ENCODE measurements around the gene ATCAY.
A peak's percentile ranks its signal among the peaks of the same experiment; 100 is the strongest.

The ATCAY gene, protein sequence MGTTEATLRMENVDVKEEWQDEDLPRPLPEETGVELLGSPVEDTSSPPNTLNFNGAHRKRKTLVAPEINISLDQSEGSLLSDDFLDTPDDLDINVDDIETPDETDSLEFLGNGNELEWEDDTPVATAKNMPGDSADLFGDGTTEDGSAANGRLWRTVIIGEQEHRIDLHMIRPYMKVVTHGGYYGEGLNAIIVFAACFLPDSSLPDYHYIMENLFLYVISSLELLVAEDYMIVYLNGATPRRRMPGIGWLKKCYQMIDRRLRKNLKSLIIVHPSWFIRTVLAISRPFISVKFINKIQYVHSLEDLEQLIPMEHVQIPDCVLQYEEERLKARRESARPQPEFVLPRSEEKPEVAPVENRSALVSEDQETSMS

DNA sequence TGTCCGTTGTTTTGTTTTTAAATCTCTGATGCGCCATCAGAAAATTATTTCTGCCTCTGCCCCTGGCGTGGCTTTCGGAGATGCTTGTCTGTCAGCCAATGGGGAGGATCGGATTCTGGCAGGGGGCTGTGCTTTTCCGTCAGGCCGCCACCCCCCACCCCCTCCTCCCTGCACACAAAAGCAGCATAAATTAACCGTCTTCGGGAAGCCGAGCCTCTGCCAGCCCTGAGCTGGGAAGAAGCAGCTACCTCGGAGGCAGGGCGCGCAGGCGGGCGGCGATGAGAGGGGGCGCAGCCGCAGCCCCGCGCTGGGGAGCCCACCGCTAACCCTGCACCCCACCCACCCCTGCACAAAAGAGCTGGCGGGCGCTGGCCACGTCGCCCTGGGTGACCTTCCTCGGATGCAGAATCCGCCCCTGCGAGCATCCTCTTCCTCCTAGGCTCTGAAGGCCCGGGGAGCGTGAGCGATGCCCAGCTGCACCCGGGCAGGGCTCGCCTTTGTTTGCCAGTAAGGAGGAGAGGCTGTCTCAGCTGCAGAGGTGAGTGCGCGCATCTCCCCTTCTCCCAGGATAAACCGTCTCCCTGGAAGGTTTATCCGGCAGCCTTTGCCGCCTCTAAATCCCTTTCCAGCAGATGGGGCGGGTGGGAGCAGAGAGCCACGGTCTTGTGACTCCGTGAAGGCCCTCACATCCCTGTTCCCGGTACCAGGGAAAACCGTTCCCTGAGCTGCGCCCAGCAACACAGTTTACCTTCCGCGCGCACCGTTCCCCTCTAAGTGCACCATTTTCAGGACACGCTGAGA is at the start of gene ATCAY:
TSS of gene ATCAY (plus strand) at position 215 of the 801 bp plus-strand sequence. CDS start 5,083 bp downstream, outside the sequence.
- DNase-seq (ENCODE audit: low read depth in 2 of 2) = no peak

DNA sequence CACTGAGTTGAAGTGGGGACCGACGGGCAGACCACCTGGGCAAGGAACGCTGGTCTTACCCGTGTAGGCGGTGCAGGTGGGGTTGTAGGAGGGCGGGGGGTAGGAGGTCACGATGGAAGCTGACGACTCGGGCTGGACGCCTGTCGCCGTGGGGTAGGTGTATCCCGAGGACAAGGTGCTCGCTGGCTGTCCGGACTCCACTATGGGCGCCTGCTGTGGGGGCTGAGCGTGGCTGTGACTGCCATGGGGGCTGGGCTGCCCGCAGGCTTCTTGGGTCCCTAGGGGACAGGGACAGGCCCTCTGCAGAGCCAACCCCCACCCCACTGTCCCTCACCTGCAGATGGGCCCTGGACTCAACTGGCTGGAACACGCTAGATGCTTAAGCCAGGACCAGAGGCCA is 48.9 kb upstream of the ATCAY start:
- DNase-seq (ENCODE audit: low read depth in 2 of 2) = no peak

DNA sequence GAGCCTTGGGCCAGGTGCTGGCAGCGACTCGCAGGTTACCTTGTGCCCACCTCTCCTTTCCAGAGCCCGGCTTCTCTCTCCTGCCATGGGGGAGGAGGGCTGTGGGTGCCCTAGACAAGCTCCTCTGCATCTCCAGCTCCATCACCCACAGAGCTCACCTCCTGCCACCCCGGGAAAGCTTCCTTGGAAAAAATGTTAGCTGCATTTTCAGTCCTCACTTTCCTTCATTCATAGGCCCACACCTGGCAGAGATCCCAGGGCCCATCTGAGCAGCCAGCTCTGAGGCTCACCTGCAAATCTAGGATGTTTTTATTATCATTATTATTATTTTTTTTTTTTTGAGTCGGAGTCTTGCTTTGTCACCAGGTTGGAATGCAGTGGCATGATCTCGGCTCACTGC is 48.5 kb upstream of the ATCAY start:
- no peak for DNase-seq (ENCODE audit: low read depth in 2 of 2)

DNA sequence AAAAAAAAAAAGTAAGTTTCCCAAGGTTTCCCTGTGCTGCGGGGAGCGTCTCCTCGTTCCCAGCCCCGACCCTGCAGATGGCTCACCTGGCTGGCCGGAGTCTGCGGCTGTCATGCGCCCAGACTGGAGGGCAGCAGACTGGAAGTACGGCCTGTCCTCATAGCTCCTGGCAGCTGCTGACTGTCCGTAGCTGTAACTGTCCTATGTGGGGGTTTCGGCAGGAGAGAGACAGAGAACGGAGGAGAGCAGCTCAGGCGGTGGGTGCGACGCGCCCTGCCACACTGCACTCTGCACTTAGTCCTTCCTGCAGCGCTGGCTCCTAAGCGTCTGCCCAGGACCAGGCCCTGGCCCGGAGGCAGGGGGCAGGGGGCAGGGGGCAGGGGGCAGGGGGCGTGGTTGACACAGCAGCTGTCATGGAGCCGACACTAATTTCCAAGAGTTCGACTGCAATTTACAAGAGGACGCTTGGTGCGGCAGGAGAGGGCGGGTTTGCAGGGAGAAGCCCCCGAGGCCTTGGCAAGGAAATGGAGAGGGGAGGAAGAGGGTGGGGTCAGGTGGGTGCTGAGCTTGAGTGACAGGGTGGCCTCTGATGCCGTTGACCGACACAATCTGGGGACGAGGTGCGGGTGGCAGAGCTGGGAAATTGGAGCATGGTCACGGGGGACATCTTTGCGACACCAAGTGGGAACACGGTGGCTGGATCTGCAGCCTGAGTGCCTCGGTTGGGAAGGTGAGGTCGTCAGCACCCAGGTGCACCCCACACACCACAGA is 46.7 kb upstream of the ATCAY start:
- DNase-seq (ENCODE audit: low read depth in 2 of 2) = no peak

DNA sequence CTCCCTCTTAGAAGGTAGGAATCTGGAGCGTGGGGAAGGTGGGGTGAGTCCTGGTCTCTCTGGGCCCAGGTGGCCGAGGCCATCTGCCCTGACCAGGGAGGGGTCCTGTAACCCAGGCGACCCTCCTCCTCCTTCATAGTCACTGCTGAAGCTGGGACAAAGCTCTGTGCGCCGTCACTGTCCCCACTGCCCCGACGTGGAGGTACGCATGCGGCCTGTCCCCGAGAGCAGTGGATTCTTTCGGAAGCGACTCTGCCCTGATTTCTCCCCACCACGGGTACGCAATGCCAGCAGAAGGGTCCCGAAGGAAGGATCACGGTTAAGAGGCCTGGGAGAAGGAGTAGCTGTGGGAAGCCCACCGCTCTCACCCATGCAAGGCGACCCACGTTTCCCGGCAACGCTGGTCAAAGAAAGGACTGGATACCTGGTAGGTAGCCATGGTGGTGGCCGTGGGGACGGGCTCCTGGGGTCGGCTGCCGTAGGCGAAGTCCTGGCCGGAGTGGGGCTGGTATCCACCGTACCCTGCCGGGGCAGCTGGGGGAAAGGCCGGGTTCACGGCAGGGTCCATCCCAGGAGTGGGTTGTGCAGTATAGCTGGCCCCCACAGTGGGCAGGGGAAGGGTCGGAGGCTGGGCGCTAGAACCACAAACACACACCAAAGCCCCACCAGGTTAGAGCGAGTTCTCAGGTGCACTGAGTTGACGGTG is 46.0 kb upstream of the ATCAY start:
- no peak for DNase-seq (ENCODE audit: low read depth in 2 of 2)

DNA sequence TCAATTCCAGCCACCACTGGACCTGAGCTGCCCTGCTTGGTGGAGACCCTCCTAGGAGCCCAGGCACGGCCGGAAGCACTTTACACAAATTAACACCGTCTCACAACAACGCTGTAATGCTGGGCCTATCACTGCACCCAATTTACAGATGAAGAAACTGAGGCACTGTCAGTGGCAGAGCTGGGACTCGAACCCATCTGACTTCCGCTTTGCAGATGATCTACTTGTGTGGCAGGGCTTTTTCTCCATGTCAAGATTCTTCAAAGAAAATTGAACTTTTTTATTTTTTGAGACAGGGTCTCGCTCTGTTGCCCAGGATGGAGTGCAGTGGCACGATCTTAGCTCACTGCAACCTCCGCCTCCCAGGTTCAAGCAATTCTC is 45.4 kb upstream of the ATCAY start:
- DNase-seq (ENCODE audit: low read depth in 2 of 2) = no peak

DNA sequence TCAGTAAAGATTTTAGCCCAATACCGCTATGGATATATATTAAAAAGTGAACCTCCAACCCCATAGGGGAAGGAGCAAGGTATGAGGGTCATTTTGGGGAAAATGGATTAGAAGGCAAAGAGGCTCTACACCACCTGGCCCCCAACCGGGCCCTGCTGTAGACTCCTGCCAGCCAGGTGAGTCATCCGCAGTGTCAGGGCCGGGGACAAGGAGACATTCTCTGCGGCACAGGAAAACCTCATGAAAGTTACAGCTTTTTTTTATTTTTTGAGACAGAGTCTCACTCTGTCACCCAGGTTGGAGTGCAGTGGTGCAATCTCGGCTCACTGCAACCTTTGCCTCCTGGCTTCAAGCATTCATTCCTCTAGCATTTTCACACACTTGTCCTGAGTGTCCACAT is 43.6 kb upstream of the ATCAY start:
- DNase-seq (ENCODE audit: low read depth in 2 of 2) = no peak

DNA sequence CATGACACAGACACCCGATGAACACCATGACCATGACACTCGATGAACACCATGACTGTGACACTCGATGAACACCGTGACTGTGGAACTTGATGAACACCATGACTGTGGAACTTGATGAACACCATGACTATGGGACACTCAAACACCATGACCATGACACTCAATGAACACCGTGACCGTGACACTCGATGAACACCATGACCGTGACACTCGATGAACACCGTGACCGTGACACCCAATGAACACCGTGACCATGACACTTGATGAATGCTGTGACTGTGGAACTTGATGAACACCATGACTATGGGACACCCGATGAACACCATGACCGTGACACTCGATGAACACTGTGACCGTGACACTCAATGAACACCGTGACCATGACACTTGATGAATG is 43.2 kb upstream of the ATCAY start:
- DNase-seq (ENCODE audit: low read depth in 2 of 2) = no peak

DNA sequence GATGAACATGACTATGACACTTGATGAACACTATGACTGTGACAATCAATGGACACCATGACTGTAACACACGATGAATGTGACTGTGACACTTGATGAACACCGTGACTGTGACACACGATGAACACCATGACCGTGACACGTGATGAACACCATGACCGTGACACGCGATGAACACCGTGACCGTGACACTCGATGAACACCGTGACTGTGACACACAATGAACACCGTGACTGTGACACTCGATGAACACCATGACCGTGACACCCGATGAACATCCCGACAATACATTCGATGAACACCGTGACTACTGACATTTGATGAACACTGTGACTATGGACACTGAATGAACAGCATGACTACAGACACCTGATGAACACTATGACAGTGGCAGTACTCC is 42.6 kb upstream of the ATCAY start:
- DNase-seq (ENCODE audit: low read depth in 2 of 2) = no peak

DNA sequence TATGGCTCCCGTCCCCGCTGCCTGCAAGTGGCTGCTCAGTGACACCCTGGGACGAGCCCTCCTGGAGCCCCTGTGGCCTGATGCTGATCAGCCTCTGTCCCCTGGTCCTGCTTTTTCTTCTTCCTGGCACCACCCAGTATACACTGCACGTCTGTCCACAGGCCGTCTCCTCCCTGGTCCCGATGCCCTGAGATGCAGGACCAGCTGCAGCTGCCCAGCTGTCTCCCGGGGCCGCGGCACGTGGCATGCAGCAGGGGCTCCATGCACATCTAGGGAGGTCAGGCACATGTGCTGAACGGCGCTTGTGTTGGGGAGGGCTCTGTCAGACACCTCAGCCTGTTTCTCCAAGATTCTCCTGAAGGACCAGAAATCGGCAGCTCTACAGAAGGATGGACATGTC is 41.8 kb upstream of the ATCAY start:
- no peak for DNase-seq (ENCODE audit: low read depth in 2 of 2)

DNA sequence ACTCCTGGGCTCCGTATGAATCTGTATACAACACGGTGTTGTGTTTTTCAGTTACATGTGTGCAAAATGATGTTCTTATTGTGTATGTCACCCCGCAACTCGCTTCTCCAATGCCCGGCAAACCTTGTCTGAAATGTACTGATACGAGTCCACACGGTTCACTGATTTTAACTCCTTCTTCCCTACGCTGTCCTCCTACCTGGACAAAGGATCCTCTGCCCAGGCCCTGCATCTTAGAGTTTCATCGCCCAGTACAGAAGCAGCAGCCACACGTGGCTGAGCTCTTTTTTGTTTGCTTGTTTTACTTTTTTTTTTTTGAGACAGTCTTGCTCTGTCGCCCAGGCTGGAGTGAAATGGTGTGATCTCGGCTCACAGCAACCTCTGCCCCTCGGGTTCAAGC is 40.5 kb upstream of the ATCAY start:
- no peak for DNase-seq (ENCODE audit: low read depth in 2 of 2)

DNA sequence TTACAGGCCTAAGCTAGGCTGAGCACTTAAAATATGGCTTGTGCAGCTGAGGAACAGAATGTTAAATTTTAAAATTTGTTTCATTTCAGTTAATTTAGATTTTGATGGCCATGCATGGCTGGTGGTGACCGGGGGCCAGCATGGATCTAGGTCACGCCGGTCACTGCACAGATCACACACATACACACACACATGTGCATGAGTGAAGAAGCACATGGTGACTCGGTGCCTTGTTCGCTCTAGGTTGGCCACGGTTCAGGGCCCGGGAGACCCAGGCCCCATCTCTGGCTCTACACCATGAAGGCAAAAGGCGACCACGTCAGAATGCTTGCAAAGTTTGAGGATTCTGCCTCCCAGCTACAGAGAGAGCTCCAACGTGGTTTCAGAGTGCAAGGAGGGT is 39.7 kb upstream of the ATCAY start:
- no peak for DNase-seq (ENCODE audit: low read depth in 2 of 2)

DNA sequence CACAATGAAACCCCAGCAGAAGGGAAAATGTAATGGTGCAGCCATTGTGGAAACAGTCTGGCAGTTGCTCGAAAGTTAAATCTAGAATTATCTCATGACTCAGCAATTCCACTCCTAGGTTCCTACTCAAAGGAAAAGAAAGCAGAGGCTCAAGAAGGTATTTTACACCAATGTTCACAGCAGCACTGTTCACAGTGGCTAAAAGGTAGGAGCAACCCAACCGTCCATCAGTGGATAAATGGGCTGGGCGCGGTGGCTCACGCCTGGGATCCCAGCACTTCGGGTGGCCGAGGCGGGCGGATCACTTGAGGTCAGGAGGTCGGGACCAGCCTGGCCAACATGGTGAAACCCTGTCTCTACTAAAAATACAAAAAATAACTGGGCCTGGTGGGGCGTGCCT is 37.5 kb upstream of the ATCAY start:
- no peak for DNase-seq (ENCODE audit: low read depth in 2 of 2)

DNA sequence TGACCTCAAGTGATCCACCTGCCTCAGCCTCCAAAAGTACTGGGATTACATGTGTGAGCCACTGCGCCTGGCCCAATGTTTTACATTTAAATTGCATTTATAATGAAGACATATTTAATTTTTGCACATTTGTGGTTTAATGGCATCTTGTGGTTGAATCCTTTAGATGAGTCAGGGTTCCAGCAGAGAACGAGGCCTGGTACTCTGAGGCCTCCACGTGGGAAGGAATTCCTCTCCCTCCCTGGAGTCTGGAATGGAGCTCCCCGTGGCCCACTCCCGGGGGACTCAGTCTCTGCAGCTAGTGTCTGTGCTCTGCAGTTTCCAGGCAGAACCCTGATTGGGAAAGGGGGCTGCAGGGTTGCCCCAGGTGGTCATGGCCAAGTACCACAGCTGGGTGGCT is 35.9 kb upstream of the ATCAY start:
- no peak for DNase-seq (ENCODE audit: low read depth in 2 of 2)

DNA sequence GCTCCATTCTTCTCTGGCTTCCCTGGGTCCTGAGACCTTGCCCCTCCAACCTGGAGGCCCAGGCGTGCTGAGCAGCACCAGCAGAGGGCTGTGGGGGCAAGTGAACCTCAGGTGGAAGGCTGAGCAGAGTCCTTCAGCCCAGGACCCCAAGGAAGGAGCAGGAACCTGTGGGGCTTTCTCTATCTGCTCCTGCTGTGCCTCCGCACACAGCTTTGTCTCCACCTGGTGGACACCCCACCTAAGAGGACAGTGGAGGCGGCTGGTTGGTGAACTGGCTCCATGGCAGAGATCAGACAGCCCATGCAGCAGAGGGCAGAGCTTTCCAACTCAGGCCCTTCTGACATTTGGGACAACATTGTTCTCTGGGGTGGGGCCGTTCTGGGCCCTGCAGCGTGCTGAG is 31.4 kb upstream of the ATCAY start:
- DNase-seq (ENCODE audit: low read depth in 2 of 2) = peak; percentile 23 to 30

DNA sequence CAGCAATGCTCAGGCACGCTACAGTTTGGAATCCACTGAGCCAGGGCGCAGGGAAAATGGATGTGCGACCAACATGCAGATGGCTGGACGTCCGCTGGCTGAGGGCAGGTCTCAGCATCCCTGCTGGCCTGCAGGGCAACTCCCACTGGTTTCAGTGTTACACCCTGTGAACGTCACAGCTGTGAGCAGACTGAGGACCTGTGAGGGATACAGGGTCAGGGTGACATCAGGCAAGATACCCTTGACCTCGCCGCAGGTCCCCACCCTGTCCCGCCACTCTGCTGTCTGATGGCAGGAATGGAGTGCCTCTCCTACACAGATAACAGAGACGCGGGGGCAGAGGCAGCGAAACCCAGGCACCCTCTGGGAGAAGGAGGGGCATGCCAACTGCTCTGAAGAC is 30.7 kb upstream of the ATCAY start:
- no peak for DNase-seq (ENCODE audit: low read depth in 2 of 2)

DNA sequence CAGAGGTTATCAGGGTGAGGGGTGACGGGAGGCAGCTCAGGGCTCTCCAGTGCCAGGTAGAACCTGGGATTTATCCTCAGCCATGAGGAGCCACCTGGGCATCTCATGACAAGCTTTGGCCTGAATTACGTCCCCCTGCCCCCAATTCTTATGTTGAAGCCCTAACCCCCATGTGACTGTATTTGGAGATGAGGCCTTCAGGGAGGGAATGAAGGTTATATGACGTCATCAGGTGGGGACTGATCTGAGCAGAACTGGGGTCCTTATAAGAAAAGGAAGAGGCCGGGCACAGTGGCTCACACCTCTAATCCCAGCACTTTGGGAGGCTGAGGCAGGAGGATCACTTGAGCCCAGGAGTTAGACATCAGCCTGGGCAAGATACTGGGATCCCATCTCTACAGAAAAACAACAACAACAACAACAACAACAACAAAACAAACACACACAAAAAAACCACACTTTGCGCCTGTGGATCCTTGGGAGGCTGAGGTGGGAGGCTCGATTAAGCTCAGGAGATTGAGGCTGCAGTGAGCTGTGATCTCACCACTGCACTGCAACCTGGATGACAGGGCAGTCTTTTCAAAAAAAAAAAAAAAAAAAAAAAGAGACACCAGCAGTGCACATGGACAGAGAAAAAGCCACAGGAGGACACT is 30.0 kb upstream of the ATCAY start:
- DNase-seq (ENCODE audit: low read depth in 2 of 2) = no peak

DNA sequence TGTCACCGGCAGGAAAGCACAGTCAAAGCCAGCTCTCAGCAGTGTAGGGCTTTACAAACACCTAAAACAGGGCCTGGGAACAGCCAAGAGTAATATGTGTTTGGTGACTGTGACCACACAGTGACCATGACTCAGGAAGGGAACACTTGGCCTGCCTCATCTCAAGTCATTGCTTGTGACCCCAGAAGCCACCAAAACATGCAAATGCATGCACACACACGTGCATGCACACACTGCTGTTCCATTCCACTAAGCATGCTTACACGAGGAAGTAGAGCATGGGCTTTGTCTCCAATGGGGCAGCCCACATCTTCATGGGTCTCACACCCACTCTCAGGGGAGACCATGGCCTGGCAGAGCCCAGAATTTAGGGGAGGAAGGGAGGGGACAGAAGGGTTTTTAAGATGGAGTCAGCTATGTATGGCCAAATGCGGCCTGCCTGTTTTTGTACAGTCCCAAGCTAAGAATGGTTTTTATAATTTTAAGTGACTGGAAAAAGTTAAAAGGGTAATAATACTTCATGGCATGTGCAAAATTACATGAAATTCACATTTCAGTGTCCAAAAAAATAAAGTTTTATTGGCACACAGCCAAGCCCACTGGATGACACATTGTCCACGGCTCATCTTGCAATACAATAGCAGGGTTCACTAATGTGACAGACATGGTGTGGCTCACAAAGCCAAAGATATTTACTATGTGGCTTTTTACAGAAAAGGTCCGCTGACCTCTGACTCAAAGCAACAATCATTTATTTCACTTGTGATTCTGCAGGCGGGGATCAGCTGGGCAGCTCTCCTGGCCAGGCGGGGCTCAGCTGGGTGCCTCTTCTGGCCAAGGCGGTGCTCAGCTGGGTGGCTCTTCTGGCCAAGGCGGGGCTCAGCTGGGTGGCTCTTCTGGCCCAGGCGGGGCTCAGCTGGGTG is 29.0 kb upstream of the ATCAY start:
- DNase-seq (ENCODE audit: low read depth in 2 of 2) = no peak

DNA sequence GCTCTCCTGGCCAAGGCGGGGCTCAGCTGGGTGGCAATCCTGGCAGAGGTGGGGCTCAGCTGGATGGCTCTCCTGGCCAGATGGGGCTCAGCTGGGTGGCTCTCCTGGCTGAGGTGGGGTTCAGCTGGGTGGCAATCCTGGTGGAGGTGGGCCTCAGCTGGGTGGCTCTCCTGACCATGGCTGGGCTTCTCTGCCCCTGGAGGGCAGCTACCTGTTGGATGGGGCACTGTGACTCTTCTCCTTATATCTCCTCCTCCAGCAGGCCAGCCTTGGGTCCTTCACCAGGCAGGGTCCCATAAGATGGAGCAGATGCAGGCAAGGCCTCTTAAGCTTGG is 28.3 kb upstream of the ATCAY start:
- DNase-seq (ENCODE audit: low read depth in 2 of 2) = no peak

DNA sequence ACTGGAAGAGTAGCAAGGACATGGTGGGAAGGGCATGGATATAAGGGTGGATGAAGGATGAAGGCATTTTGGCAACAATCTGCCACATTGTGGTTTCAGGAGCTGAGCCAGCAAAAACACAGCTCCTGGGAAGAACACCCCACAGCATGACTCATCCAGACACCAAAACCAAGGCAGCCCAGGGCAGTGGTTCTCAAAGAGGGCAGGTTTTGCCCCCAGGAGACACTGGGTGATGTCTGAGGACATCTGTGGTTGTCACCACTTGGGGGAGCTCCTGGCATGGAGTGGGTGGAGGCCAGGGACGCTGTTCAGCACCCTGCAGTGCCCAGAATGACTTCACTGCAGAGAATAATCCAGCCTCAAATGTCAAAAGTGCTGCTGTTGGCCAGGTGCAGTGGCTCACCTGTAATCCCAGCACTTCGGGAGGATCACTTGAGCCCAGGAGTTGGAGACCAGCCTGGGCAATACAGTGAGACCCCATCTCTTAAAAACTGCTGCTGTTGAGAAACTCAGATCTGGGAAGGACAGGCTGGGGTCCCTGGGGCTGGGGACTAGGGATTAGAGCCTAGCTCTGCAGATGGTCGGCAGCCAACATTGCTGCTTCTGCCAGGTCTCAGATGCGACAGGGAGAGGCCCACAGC is 27.8 kb upstream of the ATCAY start:
- no peak for DNase-seq (ENCODE audit: low read depth in 2 of 2)
